ENCODE results near the gene CNOT6.
"Not testable (repeated sequence)": the region's sequence is repeated elsewhere in the genome, so short reads cannot be mapped to it uniquely, and the experiment has no call there.

CNOT6 gene

DNA sequence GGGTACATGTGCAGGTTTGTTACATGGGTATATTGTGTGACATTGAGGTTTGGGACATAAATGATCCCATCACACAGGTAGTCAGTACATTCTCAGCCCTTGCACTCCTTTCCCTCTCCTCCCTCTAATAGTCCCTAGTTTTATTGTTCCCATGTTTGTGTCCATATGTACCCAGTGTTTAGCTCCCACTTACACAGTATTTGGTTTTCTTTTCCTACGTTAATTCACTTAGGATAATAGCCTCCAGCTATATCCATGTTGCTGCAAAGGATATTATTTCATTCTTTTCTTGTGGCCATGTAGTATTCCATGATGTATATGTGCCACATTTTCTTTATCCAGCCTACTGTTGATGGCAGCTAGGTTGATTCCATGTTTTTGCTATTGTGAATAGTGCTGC lies 27.4 kb downstream of the CNOT6 start:
- no peak for FAIRE-seq

DNA sequence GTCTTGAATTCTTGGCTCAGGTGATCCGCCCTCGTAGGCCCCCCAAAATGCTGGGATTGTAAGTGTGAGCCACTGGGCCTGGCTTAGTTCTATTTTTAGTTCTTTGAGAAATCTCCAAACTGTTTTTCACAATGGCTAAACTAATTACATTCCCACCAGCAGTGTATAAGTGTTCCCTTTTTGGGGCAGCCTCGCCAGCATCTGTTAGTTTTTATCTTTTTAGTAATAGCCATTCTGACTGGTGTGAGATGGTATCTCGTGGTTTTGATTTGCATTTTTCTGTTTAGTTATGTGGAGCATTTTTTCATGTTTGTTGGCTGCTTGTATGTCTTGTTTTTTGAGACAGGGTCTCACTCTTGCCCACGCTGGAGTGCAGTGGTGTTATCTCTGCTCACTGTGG lies 28.2 kb downstream of the CNOT6 start:
- FAIRE-seq = no peak

DNA sequence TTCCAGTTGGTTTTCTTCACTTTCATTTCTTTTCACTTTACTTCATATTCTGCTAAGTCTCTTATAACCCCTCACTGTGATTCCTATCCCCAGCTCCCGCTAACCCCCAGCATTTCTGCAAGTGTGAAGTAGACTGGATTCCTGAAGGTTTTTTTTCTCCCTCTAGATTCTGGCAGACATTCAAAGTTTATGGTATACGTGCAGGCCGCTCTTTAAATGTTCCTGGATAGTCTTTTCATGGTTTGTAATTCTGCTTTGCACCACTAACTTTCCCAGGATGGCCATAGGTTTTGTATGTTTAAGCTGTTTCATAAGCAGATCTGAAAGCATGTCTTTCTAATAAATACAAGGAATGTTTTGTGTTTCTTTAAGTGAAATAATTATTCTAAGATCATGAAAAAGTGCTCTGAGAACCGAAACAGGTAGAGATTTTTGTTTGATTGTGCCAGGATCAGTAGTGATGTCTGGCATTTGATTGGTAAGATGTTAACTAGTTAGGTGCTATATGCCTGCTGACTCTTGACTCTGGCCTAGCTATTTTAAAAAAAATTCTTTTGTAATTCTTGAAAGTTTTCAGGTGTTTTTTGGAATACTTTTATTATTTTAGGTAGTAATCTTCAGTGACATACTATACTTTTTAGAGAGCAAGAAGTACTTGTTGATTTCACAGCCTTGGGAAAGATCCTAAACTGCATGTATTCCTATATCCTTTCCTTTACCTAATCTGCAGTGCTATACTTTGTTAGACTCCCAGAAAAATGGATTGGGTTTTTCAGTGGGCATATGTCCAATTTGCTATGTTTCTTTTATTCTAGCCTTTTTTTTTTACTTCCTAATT lies 29.7 kb downstream of the CNOT6 start:
- FAIRE-seq = no peak

DNA sequence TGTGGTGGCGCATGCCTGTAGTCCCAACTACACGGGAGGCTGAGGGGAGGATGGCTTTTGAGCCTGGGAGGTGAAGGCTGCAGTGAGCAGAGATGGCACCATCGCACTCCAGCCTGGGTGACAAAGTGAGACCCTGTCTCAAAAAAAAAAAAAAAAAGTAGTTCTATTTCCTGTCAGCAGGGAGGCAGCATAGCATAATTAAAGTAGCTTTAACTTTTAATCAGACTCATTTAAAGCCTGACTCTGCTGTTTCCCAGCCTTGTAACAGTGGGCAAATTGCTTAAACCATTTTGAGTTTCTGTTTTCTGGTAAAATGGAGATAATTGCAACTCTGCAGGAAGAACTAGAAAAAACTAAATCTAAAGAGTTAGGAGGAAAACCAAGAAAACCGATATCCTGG lies 31.2 kb downstream of the CNOT6 start:
- no peak for FAIRE-seq

DNA sequence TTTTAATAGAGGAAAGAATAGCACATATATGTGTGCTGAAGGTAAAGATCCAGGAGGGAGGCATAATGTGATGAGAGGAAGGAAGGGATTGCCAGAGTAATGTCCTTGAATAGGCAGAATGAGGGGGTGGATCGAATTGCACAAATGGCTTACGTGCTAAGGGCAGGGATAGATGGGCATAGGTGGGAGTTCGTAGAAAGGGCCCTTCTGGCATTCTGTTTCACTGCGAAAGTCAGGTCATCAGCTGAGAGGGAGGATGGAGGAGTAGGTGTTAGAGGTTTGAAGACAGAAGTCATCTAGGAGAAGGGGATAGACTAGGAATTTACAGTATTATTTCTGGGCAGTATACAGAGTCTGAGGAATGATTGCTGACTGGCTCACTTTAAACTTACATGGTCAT lies 32.1 kb downstream of the CNOT6 start:
- no peak for FAIRE-seq

DNA sequence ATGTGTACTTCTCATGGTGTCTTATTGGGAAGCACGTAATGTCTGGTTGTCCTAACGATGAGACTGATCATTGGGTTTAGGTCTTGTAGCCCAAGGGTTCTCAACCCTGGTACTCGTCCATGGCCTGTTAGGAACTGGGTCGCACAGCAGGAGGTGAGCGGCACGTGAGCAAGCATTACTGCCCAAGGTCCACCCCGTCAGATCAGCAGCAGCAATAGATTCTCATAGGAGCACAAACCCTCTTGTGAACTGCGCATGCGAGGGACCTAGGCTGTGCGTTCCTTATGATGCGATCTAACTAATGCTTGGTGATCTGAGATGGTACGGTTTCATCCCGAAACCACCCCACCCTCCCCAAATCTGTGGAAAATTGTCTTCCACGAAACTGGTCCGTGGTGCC lies 33.5 kb downstream of the CNOT6 start:
- no peak for FAIRE-seq

DNA sequence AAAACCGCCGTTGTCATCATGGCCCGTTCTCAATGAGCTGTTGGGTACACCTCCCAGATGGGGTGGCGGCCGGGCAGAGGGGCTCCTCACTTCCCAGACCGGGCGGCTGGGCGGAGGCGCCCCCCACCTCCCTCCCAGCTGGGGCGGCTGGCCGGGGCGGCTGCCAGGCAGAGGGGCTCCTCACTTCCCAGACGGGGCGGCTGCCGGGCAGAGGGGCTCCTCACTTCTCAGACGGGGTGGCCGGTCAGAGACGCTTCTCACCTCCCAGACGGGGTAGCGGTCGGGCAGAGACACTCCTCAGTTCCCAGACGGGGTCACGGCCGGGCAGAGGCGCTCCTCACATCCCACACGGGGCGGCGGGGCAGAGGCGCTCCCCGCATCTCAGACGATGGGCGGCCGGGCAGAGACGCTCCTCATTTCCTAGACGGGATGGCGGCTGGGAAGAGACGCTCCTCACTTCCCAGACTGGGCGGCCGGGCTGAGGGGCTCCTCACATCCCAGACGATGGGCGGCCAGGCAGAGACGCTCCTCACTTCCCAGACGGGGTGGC lies 36.9 kb downstream of the CNOT6 start:
- not testable (repeated sequence) for FAIRE-seq

DNA sequence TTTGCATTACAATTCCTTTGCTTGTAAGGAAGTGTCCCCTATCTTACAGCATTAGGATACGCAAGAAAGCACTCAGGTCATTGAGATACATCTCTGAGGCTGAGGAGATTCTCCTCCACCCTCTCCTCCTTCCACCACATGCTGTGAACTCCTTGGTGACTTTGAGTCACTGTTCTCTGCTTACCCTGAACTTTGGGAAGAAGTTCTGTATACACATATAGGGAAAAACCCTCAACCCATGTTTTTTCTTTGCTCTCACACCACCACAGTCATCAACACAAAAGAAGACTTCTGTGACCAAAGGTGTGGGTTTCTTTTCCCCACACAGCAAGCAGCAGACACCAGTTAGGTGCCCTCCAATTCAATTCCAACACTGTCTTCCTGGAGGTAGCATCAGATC lies 38.1 kb downstream of the CNOT6 start:
- no peak for FAIRE-seq

DNA sequence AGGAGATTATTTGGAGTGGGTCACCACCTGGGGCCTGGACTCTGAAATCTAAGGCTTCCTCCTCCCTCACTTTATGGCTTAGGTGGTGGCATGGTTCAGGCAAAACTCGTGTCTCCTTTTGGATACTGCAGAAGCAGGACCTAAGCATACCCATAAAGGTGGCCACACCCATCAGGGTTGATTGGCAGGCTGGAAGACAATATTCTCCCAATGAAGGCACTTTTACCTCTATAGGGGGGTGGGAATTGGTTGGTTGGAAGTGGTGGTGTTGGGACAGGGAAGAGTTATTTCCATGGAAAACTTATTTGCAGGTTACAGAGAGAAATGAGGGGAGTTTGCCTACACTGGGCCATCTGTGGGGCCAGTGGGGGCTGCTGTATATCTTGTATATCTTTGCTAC lies 39.7 kb downstream of the CNOT6 start:
- FAIRE-seq = no peak

DNA sequence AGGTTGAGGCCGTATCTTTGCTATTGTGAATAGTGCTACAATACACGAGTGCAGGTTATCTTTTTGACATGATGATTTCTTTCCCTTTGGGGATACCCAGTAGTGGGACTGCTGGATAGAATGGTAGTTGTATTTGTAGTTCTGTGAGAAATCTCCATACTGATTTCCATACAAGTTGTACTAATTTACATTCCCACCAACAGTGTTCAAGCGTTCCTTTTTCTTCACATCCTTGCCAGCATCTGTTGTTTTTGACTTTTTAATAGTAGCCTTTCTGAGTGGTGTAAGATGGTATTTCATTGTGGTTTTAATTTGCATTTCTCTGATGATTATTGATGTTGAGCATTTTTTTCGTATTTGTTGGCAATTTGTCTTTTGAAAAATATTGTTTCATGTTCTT lies 41.4 kb downstream of the CNOT6 start:
- FAIRE-seq = no peak

DNA sequence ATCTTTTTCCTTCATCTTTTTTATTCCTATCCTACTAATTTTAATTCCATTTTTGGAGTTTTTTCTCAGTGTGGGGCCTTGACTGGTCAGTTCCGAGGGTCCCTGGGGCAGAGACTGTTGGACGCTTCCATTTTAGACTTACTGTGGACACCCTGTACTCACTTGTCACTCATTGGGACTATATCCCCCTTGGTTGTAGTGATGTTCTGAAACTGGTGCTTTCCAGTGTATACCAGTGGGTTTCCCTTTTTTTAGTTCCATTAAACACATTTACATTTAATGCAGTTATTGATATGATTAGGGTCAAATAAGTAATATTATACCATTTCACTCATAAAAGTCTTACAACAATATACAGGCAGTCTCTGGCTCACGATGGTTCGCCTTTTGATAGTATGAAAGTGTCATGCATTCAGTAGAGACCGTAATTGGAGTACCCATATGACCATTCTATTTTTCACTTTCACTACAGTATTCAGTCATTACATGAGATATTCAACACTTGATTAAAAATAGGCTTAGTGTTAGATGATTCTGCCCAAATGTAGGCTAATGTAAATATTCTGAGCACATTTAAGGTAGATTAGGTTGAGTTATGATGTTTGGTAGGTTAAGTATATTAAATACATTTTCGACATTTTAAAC lies 46.0 kb downstream of the CNOT6 start:
- FAIRE-seq = no peak

DNA sequence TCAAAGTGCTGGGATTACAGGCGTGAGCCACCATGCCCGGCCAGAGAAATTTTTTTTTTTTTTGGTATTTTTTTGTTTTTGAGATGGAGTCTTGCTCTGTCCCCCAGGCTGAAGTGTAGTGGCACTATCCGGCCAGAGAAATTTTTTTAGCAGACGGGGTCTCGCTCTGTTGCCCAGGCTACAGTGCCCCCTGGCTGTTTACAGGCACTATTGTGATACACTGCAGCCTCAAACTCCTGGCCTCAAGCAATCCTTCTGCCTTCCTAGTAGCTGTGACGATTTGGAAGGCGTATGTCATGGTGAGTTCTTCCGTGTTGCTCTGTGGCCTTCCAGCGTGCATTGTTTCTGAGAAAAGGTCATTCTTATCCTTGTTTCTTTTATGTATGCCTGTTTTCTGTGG lies 47.5 kb downstream of the CNOT6 start:
- FAIRE-seq = no peak

DNA sequence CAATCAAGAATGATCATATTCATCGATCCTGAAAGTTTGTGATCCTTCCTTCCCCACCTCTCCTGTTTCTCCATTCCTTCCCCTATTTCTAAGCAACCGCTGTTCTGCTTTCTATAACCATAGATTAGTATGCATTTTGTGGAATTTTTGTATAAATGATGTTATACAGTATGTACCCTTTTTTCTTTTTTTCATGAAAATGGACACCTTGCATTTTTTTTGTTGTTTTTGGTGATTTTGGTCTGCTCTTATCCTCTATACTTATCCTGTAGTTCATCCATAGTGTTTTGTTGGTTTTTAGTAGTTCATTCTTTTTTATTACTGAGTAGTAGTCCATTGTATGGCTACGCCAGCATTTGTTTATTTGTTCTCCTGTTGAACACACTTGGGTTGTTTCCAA lies 51.1 kb downstream of the CNOT6 start:
- FAIRE-seq = no peak

DNA sequence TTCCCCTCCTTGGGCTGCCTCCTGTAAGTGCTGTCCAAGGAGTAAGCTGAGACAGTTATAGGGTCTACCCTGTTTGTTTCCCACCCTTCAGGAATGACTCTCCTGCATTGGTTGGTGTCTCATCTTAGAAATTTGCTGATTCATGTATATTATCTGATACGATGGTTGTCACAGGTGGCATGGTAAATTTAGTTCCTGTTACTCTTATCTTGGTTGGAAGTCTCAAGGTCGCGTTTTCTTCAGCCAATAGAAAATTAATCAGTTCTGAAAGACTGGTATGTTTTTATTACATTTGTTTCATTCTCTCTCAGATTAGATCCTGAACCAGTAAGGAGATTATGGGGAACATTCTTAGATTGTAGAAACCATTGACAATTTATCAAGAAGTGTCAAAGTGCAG lies 54.4 kb downstream of the CNOT6 start:
- no peak for FAIRE-seq

DNA sequence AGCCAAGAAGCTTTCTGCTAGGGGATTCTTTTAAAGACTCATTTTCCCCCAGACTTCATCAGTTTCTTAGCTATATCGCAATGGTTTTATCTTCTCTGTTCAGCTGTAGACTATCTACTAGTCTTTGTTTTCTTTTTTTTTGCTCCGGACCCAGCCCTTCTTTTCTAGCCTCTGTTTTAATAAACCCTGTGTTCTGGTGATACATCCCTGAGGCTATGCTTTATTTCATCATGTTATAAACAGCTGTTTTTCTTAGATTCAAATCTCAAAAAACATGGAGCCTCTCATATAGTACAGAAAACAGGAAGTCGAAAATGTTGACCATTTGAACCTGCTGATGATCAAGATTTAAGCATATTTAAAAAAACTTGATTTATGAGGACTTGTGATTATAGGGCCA lies 59.4 kb downstream of the CNOT6 start:
- FAIRE-seq = no peak

DNA sequence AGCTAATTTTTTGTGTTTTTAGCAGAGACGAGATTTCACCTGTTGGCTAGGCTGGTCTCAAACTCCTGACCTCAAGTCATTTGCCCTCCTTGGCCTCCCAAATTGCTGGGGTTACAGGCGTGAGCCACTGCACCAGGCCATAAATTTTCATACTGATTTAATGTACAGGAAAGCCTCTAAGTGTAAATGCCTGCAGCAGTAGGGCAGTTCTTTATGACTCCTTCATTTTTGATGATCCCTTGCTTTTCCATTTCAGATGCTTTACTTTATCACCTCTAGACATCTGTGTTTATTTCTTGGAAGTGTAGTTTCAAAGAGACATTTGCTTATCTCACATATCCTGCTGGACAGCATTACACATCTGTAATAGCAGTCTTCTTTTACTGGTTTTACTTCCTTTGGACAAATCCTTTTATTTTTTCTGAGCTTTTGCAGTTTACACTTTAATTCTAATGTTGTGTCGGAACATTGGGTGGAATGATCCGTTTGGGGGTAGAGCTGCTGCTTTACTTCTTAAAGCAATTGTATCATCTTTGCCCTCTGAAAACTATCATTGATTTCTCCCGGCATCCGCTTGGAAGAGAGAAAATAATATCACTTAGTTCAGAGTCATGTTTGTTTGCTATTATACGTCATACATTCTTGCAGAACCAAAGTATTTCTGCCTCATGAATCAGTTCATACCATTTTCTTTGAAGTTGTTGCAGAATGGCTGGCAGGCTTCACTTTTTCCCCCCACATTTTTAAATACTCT lies 61.2 kb downstream of the CNOT6 start:
- no peak for FAIRE-seq

DNA sequence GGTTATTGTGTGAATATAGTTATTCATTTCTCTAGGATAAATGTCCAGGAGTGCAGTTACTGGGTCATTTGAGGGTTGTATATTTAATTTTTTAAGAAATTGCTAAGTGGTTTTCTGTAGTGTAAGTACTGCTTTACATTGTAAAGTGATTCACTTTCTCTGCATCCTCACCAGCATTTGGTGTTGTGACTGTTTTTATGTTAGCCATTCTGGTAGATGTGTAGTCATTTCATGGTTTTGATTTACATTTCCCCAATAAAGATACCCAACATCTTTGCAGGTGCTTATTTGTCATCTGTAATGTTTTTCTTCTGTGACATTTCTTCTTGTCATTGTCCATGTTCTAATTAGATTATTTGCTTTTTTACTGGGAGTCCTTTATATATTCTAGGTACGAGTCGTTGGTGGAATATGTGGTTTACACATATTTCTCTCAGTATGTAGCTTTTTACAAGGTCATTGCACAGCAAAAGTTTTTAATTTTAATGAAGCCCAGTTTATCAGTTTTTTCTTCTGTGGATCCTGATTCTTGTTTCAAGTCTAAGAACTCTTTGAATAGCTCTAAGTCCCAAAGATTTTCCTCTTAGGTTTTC lies 63.1 kb downstream of the CNOT6 start:
- FAIRE-seq = no peak

DNA sequence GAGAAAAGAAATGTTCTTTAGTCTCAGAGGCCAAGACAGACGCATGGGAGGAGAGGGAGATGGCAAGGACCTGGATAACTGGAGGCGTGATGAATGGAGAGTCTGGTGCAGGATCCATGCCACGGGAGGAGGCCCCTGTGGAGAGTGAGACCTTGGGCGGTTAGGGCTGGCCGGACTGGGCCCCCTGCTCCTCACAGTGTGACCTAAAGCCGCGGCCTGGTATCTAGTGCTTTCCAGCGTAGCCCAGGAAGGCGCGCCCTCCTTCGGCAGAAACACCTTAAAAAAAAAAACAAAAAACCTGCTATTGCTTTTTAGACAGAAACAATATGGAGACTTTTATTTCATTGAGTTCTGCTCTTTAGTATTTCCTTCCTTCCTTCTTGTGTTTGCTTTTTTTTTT lies 64.1 kb downstream of the CNOT6 start:
- no peak for FAIRE-seq

DNA sequence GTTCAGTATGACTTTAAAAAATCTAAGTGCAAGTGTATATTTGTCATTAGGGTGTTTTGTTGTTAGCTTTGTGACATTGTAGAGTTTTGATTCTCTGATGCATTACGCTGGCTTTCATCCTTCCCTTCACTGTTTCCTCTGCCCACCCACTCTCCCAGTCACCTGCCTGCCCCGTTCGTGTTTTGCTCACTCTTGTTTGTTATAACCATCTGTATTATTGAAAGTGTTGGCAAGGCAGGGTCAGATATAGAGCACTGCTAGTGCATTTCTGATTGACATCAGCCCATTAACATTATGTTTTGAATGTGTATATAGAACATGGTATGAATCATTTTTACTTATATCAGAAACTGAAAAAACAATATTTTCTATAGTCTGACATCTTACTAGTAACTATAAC lies 69.8 kb downstream of the CNOT6 start:
- no peak for FAIRE-seq

DNA sequence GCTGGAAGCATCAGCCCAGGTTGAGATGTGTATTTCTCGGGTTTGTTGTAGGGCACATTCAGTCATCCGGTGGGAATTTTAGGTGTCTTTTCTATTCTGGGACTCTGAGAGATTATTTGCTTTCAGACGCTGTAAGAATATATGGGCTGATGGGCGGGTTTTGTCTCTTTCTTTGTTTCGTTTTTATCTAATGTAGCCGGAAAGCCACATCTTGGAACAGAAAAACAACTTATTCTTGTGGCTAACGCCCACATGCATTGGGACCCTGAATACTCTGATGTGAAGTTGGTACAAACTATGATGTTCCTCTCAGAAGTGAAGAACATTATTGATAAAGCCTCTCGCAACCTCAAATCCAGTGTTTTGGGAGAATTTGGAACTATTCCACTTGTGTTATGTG lies 74.7 kb downstream of the CNOT6 start:
- FAIRE-seq = no peak

DNA sequence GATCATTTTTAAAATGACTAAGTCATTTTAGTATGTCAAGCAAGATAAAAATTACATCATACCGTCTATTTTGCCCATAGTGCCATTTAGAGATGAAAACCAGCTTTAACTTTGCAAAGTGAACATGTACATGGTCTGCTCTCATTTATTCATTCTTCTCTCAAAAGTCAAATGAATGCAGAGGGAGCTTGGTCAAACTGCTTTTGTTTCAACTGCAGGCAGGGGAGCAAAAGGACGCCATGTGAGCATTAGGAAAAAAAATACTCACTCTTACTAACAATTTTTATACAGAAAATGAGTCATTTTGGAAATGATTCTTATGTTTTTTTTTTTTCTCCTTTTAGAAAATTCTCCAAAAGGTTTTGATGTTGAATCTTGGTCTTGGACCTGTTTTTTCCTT lies 81.4 kb downstream of the CNOT6 start:
- FAIRE-seq = no peak

DNA sequence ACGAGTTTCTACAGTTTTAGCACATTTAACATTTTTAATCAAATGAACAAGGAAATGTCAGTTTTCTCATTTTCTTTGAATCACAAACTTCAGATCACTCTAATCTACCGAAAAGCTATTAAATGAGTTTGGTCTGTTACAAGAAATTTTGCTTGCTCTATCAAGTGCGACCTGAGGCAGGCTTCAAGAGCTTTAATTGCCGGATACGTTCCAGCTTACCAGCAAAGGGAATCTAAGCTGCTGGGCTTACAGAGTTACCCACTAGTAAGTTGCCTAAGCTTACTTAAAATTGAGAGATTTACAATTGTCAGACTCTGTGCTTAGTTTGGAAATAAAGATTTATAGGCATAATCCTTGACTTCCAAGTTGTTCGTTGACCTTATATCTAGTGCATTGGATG lies 86.5 kb downstream of the CNOT6 start:
- FAIRE-seq = no peak

DNA sequence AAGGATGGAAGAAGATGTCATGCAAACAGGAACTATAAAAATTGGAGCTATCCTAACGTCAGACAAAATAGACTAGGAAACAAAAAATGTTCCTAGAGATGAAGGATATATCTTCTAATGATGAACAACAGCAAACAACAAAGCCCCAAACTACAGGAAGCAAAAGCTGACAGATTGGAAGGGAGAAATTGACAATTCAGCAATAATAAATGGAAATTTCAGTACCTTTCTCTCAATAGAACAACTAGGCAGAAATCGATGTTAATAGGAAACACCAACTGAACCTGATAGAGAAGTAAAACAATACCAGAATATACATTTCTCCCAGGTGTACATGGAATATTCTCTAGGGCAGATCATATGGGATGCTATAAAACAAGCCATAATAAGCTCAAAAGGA lies 89.6 kb downstream of the CNOT6 start:
- no peak for FAIRE-seq
